Hypothalamus (tissue), 51 donors: Measurements from ENCODE around the gene SH3PXD2A.

Experiments
- DNase-seq, 51 donors: peaks; one replicate each; lab custom pipeline; 2025; lab: John Stamatoyannopoulos, UW

Gene SH3PXD2A

DNA sequence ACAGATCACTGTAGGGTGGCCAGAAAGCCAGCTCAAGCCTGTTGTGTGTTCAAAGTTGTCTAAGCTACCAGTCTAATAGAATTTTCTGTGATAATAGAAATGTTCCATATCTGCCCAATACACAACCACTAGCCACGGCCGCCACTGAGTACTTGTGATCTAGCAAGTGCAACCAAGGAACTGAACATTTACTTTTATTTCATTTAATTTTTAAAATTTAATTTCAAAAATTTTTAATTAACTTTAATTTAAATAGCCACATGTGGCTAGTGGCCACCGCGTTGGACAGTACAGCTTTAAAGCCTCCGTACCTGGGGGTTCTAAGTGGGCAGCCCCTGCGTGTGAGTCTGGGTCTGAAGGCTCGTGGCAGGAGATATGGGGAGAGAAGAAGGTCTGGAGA lies 60.4 kb downstream of the SH3PXD2A start:
- no peak for DNase-seq

DNA sequence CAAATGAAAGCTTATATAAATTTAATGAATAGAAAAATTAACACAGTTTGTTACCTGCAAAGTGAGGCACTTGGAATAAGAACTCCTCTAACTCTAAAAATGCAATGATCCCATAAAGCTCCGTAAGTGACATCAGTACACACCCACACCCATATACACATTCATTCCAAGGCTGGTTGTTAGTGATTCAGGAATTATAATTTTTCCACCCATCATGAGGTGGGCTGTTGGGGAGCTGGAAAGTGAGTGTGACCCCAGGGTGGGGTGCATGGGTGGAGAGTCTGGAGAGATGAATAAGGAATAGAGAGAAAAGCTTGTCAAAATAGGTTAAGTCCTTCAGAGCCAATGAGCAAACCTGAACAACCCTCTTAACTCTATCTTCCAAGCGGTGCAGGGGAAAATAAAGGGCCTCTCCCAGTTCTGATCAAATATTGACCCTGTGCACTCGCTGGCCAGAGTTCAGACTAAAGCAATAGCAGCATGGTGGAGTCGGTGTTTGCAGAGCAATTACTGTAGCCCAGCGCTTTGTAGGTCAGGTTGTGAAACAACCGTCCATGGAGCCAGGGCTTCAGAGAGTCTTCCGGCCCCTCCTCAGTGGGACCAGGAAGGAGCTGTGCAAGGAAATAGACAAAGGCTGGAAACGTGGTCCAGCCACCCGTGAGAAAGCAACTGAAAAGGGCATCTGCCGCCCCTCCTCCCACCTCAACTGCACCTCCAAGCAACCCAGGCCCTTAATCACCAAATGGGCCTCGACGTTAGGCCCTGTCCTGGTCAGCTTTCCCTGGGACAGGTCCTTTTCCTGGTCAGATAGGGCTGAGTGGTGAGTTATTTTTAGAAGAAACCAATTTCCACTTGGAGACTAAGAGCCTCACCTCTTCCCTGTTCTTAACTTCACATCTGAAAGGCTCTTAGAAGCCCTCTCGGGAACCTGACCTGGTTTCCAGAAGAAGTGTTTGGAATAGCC lies 61.2 kb downstream of the SH3PXD2A start:
- no peak for DNase-seq

DNA sequence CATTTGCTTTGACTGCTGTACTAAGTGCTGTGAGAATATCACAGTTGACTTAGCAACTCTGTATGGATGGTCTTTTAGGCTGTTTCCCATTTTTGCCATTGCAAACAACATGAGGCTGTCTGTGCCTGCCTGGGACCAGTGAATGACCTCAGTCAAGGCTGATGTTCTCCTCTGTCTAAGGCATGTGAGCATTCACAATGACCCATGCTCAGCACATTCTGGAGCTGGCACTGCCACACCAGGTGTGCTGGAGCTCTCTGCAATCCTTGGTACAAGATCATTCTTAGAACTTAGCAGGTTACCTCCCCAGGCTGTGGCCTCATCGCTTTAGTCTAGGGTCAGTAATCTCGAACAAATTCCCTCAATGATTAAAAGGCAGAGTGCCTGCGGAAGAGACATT lies 61.9 kb downstream of the SH3PXD2A start:
- DNase-seq: no peak

DNA sequence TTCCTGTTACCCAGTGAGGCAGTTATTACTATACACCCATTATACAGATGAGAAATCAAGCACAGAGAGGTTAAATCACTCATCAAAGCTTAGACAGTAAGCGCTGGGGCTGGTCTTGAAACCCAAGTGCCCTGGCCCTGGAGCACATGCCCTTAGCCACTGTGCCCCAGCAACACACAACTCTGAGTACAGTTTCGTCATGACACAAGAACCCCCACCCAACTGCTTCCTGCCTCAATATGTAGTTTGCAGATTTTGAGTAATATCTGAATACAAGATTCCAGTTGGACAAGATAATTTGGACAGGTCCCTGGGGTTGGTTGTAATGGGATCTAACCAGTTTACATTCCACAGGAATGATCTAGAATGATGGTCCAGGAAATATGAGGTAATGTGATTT lies 62.8 kb downstream of the SH3PXD2A start:
- no peak for DNase-seq

DNA sequence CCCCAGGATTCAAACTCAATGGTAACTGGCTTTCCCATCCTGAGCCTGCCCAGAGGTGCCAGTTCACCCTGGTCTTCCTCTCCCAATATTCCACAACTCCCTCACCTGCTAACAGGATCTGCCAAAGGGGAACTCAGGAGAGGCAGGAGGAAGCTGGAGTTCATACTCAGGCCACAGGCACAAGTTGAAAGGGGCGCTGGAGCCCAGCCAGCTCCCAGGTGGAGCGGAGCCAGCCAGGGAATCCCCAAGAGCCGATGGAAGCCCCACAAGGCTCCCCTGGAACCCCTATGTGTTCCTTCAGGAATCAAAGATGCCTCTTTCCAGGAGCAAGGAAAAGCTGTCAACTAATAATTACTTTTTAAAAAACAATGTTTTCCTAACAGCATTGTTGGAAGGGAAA lies 63.5 kb downstream of the SH3PXD2A start:
- DNase-seq: no peak

DNA sequence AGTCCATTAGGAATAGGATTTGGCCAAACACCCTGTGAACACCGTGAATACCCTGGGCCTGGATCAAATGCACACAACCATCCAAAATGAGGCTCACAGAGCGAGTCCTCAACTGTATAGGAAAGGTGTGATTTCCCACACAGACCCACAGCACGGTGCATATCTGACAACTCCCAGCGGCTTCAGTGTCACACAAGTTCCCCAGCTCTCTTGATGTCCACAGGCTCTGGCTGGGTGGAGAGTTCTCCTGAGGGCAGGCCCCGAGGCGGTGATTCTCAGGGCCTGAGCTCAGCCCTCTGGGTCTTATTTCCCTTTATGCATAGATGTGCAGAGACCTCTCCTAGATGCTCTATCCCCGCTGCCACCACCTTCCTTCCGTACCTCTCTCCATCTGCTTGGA lies 64.1 kb downstream of the SH3PXD2A start:
- DNase-seq: no peak

DNA sequence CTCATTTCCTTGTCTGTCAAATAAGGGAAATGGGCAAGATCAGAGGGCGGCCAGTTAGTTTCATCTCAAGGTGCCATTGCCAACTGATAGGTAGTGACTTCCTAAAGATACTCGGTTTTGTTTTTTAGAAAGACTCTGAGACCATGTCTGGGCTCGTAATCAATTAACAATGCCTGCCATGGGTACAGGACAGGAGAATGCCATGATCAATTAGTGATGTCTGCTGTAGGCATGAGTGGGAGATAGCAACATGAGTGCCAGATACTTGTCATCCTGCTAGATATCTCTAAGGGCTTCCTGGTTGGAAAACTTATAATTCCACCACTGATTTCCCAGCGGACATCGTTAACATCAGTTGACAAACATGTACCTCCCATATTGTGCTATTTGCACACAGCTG lies 64.8 kb downstream of the SH3PXD2A start:
- no peak for DNase-seq

DNA sequence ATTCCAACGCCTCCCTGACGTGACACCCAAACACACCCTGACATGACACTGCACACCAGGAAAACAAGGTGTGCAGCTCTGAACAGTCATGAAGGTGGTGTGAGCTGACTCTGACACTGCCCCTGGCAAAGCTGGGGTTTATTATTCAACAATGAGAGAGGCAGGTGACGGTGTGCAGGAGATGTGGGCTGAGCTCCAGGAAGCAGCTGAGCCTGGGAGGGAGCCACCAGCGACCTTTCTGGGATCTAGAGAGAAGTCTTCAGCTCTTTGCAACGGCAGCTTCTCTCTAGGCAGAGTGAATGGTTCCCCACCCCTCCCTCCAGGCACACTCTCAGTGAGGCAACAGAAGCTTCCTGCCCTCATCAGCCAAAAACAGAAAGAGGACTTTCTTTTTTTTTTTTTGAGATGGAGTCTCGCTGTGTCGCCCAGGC lies 65.6 kb downstream of the SH3PXD2A start:
- DNase-seq: no peak

DNA sequence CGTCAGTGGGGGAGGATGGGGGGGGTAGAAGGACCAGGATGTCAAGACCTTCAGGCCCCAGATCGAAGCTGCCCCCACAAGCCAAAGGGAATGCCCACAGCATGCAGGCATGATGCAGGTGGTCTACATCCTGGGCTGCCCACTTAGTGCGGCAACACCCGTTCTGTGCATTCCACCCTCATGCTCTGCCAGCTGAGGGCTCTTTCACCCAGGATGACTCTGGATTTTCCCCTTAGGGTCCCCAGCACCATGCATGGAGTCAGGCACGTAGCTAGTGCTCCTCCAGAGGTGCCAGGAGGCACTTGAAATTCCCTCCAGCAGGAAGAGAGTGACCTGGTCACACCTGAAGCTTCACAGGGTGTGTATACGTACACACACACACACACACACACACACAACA lies 66.2 kb downstream of the SH3PXD2A start:
- DNase-seq: no peak

DNA sequence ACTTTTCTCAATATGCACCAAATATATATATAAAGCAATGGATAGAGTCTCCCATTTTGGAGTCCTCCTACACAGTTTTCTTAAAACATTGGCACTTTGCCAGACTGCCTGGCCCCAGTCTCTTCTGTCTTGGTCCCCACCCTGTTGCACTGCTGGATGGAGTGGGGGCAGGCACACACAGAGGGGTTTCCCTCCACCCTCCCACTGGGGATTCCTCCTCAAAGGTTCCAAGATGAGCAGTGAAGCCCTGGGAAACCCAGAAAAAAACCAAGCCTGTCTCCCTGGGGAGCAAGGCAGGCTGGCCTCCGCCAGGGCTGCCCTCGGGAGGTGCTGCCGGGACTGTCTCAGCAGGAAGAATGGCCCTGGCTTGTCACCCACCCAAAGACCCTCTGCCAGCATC lies 68.0 kb downstream of the SH3PXD2A start:
- DNase-seq: no peak

DNA sequence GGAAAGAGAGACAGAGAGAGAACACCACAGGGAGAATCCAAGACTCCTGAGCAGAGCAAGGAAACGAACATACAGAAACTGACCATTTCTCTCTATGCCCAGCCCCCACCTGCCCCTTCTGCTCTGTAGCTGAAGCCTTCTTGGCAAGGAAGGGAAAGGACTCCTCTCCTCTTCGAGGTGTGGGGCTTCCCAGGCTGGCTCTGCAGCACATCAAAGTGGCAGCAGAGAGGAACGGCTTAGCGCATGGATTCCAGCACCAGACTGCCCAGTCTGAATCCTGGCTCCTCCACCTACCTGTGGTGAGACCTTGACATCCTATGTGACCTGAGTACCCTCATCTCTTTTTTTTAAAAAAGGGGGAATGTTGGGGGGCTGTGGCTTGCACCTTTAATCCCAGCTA lies 69.4 kb downstream of the SH3PXD2A start:
- no peak for DNase-seq

DNA sequence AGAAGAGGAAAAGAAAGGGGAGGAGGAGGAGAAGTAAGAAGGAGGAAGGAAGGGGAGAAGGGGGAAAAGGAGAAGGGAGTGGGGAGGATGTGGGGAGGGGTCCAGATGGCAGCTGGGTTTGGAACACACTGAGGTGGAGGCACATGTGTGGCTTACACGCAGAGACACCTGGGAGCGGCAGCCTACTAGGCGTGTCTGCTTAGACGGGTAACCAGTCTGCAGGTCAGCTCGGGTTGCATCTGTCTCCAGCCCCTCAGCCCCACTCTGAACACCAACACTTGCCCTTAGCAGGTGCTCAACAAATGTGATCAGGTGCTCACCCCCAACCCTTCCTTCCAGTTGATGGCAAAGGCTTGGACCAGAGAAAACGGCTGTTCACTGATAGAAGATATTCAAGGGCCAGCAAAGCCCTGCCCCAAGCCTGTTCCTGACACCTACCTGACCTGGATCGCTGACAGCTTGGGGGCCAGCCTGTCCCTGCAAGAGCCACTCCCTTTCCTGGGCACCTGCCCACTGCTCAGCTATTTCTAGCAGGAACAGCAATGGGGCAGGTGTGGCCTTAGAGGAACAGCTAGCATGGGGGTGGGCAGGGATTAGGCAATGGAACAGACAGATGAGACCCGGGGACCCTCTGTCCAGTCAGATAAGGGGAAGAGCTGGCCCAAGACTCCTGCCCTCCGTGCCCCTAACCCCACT lies 70.5 kb downstream of the SH3PXD2A start:
- no peak for DNase-seq

DNA sequence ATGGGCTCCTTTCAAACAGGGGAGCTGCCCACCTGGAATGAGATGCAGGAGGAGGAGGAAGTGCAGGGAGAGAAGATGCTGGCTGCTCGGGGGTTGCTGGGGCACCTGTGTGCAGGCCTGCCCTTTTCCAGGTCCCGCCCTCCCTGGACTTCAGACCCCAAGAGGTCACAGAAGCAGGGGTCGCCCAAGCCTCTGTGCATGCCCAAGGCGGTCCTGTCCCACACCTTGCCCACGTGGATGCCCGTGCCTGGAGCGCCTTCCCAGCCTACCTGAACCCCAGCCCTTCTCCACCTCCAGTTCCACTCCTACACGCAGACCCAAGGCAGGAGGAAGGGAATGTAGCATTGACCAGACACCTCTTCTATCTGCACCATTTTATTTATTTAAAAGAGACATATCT lies 71.3 kb downstream of the SH3PXD2A start:
- DNase-seq: no peak

DNA sequence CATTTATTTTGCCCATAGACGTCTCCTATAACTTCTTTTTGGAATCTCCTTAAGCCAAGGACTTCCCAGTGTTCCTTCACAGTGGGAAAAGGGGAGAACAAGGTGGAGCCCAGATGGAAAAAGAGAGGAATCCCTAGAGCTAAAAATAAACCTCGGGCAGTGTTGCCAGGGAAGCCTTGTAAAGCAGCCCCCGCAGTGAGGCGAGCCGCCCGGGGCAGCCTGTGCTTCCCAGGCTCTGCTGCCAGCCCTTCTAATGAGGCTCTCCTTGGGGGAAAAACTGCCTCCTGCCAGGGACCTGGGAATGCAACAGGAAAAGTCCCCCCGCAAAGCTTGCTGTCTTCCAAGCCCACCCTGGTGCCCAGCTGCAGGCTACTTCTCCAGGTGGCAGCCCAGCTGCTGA lies 71.7 kb downstream of the SH3PXD2A start:
- peak in 13 of 51 donors; percentile 8 to 31 (median 13) for DNase-seq

DNA sequence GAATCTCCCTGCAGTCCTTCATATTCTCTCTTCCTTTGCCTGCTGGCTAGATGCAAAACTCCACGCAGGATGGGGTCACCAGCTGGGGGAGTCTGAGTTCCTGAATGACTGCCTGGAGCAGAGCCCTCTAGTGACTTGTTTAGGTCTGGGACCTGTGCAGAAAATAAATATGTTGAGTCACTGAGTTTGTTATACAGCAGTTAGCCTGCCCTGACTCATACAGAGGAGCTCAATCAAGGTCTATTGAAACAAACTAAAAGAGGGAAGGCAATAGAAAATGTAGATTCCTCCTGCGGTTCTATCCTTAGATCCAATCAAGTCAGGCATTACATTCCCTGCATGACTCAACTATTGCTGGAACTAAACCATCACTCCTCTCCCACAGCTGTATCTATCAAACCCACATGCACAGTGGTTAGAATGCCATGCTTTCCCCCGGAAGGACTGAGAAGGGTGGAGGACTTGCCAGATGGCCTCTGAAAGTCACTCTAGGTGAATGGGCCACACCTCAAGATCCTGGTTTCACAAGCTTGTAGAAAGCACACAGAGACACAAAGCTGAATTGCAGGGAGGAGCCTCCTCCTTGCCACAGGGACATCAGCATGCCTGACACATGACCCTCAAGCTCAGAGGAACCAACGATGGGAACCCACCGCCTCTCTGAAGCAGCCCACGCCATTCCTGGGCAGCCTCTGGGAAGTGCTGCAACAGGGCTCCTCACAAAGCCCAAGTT lies 73.9 kb downstream of the SH3PXD2A start:
- DNase-seq: no peak

DNA sequence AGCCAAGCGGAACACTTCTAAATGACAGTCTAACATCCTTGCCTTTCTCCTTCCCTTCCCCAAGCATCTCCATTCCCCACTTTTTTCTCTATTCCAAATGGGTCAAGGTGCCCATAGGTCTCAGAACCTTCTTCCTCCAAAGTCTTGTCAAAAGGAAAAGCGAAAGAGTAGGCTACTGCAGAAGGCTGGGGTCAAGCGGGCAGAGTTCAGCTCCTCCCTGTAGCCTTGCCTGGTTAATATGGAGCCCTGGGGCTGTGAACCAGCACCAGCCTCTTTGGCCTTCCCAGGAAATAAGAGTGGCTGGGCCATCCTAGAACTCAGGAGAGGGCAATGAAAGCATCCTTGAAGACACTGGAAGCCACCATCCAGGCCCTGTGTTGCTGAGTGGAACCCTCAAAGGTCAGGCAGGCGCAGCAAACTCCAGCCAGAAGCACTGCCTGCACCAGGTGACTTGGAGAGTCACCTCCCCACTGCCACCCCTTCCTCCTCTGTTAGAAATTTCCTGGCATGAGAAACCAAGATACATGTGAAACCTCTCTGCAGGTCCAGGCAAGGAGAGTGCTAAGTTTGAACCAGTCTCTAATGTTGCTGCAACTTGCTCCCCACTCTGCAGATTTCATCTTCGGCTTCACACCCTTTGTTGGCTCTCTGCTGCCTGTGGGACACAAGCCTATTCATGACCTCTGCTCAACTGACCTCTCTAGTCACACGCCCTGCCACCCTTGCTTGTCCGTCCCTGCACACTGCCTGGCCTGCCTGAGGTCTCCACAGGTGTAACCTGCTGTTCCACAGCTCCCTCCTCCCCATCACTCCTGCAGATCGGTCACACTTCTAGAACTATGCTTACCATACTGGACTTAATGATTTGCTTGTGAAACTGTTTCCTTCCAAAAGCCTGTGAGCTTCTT lies 74.9 kb downstream of the SH3PXD2A start:
- DNase-seq: no peak

DNA sequence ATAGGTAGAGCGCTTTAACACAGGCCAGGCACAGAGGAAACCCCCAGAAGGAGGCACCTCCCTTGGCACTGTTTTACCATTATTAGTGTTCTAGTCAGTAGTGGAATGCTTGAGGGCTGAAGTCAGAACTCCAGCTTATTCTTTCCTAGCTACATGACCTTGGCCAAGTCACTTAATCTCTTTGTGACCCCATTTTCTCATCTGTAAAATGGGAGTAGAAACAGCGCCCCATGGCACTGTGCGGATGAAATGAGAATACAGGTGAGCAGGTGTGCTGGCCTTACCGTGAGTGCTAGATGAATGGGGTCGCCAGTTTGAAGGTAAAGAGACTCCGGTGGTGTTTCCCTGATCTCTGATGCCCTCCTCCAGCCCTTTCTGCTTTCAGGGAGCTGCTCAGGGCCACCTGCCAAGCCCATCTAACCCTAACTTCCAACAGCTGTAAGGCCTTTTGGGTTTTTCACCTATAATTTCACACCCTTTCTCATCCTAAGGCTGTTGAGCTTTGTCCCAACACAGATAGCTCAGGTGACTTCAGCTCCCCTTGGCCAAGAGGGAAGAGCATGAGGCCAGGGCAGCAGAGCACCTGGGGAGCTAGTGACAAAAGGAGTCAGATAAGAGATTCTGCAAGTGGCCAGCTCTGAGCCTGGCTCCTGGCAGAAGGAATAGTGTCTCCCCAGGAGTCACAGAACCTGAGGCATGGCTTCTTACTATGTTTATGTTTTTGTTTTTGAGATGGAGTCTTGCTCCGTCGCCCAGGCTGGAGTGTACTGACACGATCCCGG lies 76.8 kb downstream of the SH3PXD2A start:
- DNase-seq: no peak

DNA sequence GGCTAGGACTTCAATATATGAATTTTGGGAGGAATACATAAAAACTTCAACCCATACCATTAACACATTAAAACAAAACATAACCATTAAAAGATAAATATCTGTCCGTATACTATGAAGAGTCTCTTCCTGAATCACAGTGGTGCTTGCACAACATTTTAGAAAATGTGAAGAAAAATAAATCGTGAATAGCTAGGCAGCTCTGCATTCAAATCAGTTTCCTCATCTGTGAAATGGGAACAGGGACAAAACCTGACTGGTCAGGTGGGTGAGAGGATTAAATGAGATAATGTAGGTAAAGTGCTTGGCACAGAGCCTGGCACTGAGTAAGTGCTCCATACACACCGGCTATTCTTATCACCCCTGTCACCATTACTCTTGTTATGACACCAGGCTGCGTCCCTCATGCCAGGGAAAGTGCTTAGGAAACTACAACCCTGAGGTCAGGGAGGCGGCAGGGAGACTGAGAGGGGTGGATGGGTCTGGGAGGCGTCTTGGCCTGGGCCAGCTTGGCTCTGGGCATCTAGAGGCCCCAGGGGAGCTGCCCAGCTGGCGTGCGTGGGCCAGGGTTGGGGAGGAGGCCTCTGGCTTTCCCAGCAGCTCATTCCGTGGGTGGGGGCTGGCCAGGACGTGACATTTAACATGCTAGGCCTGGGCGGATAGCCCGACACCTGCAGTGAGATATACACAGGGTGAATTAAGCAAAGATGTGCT lies 78.3 kb downstream of the SH3PXD2A start:
- DNase-seq: no peak

DNA sequence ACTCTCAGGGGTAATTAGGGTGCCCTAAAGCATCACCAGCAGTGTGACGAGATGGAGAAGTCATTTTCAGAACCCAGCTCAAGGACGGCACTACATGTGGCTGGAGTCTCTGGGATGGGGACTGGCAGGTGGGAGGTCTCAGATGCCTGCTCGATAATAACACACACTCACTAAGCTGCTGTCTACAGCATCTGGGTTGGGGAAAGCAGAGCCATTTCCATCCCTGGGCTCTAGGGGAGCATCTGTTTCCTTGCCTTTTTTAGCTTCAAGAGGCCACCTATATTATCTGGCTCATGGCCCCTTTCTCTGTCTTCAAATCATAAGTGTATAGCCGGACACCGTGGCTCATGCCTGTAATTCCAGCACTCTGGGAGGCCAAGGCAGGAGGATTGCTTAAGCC lies 79.6 kb downstream of the SH3PXD2A start:
- DNase-seq: no peak
